Measurements from ENCODE around the gene SCLY. TPM values are rescaled to one million over a fixed set of nuclear protein-coding genes. Genes with fewer than 3 reads are reported as not detected.

Gene SCLY
- total and polyA plus RNA-seq, 2 of the 13 experiments (the other 11 are each of a cell fraction or from before 2014, with no cell fraction given), result 27.9 to 38.6 TPM

GRCh38 chr2:238060542-238061314, at the start of gene SCLY (continued):
- TF ChIP-seq PHF21A (CRISPR knock-in tag; IDR thresholded peaks at IDR 0.05) (peak; percentile 96), GTF2F1 (IDR thresholded peaks at IDR 0.05; ENCODE audit: low read length) (no peak), ZBTB42 (CRISPR knock-in tag; IDR thresholded peaks at IDR 0.05) (peak; percentile 90), ZNF18 (CRISPR knock-in tag; IDR thresholded peaks at IDR 0.05; ENCODE audit: insufficient replicate concordance) (peak; percentile 90), GPBP1L1 (CRISPR knock-in tag; IDR thresholded peaks at IDR 0.05) (no peak), SIX4 (CRISPR knock-in tag; IDR thresholded peaks at IDR 0.05) (peak; percentile 64; the same call in 1 of the 2 replicates), CSRNP2 (CRISPR knock-in tag; conservative IDR thresholded peaks at IDR 0.05; ENCODE audit: low read depth) (no peak), EZH2 (conservative IDR thresholded peaks at IDR 0.05; ENCODE audit: low read depth, low read length) (no peak), ZBTB39 (CRISPR knock-in tag; IDR thresholded peaks at IDR 0.05) (no peak), ZNF44 (CRISPR knock-in tag; IDR thresholded peaks at IDR 0.05) (peak; percentile 86; the same call in 1 of the 2 replicates), HNF4A (CRISPR knock-in tag; IDR thresholded peaks at IDR 0.05) (peak; percentile 31), TFE3 (CRISPR knock-in tag; IDR thresholded peaks at IDR 0.05) (peak; percentile 95), ATF3 (CRISPR knock-in tag; IDR thresholded peaks at IDR 0.05) (peak; percentile 59), ZNF317 (CRISPR knock-in tag; IDR thresholded peaks at IDR 0.05) (peak; percentile 77; the same call in 1 of the 2 replicates), PAX8 (CRISPR knock-in tag; IDR thresholded peaks at IDR 0.05; ENCODE audit: borderline replicate concordance) (no peak; the same call in 1 of the 2 replicates), MAZ (IDR thresholded peaks at IDR 0.05; ENCODE audit: borderline replicate concordance, low read depth, low read length) (peak; percentile 92), MAZ (CRISPR knock-in tag; IDR thresholded peaks at IDR 0.05; ENCODE audit: low read depth) (peak; percentile 84), ZNF629 (CRISPR knock-in tag; conservative IDR thresholded peaks at IDR 0.05) (no peak; the same call in 1 of the 2 replicates), ZNF570 (CRISPR knock-in tag; IDR thresholded peaks at IDR 0.05; ENCODE audit: borderline replicate concordance) (0 out of 2 replicates have a peak, but pooled peaks have one; percentile 70)
